Measurements from ENCODE around the gene PRXL2C. TPM values are rescaled to one million over a fixed set of nuclear protein-coding genes. Genes with fewer than 3 reads are reported as not detected.

Gene PRXL2C
- total RNA-seq, 1 experiment from 2014 or later, result 35.4 TPM

- Mint-ChIP-seq H3K27ac (ENCODE audit: unreplicated experiment) (no peak overlapping the region), H3K4me3 (ENCODE audit: unreplicated experiment) (no peak overlapping the region), H3K27me3 (ENCODE audit: insufficient read depth, unreplicated experiment) (no peaks in the 10 kb centered on the region), H3K9me3 (ENCODE audit: unreplicated experiment) (no peaks in the 10 kb centered on the region), H3K36me3 (ENCODE audit: insufficient read depth, unreplicated experiment) (no peaks in the 10 kb centered on the region), H3K4me1 (ENCODE audit: low read depth, unreplicated experiment) (peaks cover 23% of the 10 kb centered on the region)
- peaks cover 14% of the 10 kb centered on the region for H3K4me1 ChIP-seq
- no peaks in the 10 kb centered on the region for H3K27me3 ChIP-seq (replicated peaks; ENCODE audit: control insufficient read depth, insufficient read depth, low read length)
- H3K4me3 ChIP-seq (ENCODE audit: low read depth, low read length), result no peak overlapping the region
- DNase-seq, result no peak
- TF ChIP-seq, protein P1, sequence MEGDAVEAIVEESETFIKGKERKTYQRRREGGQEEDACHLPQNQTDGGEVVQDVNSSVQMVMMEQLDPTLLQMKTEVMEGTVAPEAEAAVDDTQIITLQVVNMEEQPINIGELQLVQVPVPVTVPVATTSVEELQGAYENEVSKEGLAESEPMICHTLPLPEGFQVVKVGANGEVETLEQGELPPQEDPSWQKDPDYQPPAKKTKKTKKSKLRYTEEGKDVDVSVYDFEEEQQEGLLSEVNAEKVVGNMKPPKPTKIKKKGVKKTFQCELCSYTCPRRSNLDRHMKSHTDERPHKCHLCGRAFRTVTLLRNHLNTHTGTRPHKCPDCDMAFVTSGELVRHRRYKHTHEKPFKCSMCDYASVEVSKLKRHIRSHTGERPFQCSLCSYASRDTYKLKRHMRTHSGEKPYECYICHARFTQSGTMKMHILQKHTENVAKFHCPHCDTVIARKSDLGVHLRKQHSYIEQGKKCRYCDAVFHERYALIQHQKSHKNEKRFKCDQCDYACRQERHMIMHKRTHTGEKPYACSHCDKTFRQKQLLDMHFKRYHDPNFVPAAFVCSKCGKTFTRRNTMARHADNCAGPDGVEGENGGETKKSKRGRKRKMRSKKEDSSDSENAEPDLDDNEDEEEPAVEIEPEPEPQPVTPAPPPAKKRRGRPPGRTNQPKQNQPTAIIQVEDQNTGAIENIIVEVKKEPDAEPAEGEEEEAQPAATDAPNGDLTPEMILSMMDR (IDR thresholded peaks at IDR 0.05; ENCODE audit: insufficient read depth in 1 of 2, low read depth in 1 of 2, low read length in 1 of 2, severe bottlenecking in 1 of 2, unreplicated experiment in 1 of 2), result no peak
- no peaks in the 10 kb centered on the region for H3K9me3 ChIP-seq
- ChIA-PET CTCF (interaction anchor here (0.6 to 1.4 kb wide), 2 partner anchors 11 to 1727 kb away, joined by 3 to 8 read pairs; no protein-coding TSS in a partner anchor), POLR2A (no interaction called here)
- intact Hi-C loops (cut with micrococcal nuclease; ENCODE audit: unreplicated experiment), result no loop called here
- no TSS peak for BruUV-seq (replicated peaks)
- H3K36me3 ChIP-seq (ENCODE audit: control insufficient read depth, insufficient read depth, low read length), result no peaks in the 10 kb centered on the region
Measured at GRCh38 chr9:96607971-96608370, 47.1 kb downstream of the PRXL2C start.

GRCh38 chr9:96605328-96605727, 49.8 kb downstream of the PRXL2C start:
- no peaks in the 10 kb centered on the region for H3K9me3 Mint-ChIP-seq (ENCODE audit: unreplicated experiment)
- POLR2A ChIA-PET, result no interaction called here
- intact Hi-C loops (cut with micrococcal nuclease; ENCODE audit: unreplicated experiment), result no loop called here
- H3K36me3 Mint-ChIP-seq (ENCODE audit: insufficient read depth, unreplicated experiment), result no peaks in the 10 kb centered on the region
- Histone ChIP-seq H3K4me1 (no peaks in the 10 kb centered on the region), H3K4me3 (ENCODE audit: low read depth, low read length) (no peak overlapping the region), H3K27me3 (replicated peaks; ENCODE audit: control insufficient read depth, insufficient read depth, low read length) (no peaks in the 10 kb centered on the region), H3K9me3 (no peaks in the 10 kb centered on the region), H3K36me3 (ENCODE audit: control insufficient read depth, insufficient read depth, low read length) (no peaks in the 10 kb centered on the region)
- H3K27ac Mint-ChIP-seq (ENCODE audit: unreplicated experiment), result no peak overlapping the region
- H3K4me3 Mint-ChIP-seq (ENCODE audit: unreplicated experiment), result no peak overlapping the region
- TF ChIP-seq, protein P1 (IDR thresholded peaks at IDR 0.05; ENCODE audit: insufficient read depth in 1 of 2, low read depth in 1 of 2, low read length in 1 of 2, severe bottlenecking in 1 of 2, unreplicated experiment in 1 of 2), result no peak
- CTCF ChIA-PET, result no interaction called here
- BruUV-seq (replicated peaks), result no TSS peak
- H3K27me3 Mint-ChIP-seq (ENCODE audit: insufficient read depth, unreplicated experiment), result no peaks in the 10 kb centered on the region
- H3K4me1 Mint-ChIP-seq (ENCODE audit: low read depth, unreplicated experiment), result no peaks in the 10 kb centered on the region
- DNase-seq, result no peak

DNA sequence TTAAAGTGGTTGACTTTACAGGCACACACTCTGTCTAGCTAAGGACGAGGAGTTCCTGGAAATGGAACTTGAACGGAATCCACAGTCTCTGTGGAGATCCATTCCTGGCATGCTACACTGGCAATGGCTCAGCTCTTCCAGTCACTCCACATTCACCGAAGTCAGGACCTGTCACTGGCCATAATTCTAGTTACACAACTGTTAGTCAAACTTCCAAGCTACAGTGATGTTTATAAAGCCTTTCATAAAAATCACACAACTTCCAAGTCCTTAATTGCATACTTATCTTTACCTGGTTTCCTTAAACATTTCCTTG, 51.2 kb downstream of the PRXL2C start:
- Histone ChIP-seq H3K36me3 (ENCODE audit: control insufficient read depth, insufficient read depth, low read length) (no peaks in the 10 kb centered on the region), H3K4me1 (no peaks in the 10 kb centered on the region), H3K27me3 (replicated peaks; ENCODE audit: control insufficient read depth, insufficient read depth, low read length) (no peaks in the 10 kb centered on the region), H3K9me3 (no peaks in the 10 kb centered on the region), H3K4me3 (ENCODE audit: low read depth, low read length) (no peak overlapping the region)
- Mint-ChIP-seq H3K4me1 (ENCODE audit: low read depth, unreplicated experiment) (no peaks in the 10 kb centered on the region), H3K27ac (ENCODE audit: unreplicated experiment) (no peak overlapping the region), H3K4me3 (ENCODE audit: unreplicated experiment) (no peak overlapping the region), H3K9me3 (ENCODE audit: unreplicated experiment) (no peaks in the 10 kb centered on the region), H3K36me3 (ENCODE audit: insufficient read depth, unreplicated experiment) (no peaks in the 10 kb centered on the region), H3K27me3 (ENCODE audit: insufficient read depth, unreplicated experiment) (no peaks in the 10 kb centered on the region)
- no TSS peak for BruUV-seq (replicated peaks)
- TF ChIP-seq, protein P1 (IDR thresholded peaks at IDR 0.05; ENCODE audit: insufficient read depth in 1 of 2, low read depth in 1 of 2, low read length in 1 of 2, severe bottlenecking in 1 of 2, unreplicated experiment in 1 of 2), result no peak
- intact Hi-C loops (cut with micrococcal nuclease; ENCODE audit: unreplicated experiment), result no loop called here
- POLR2A ChIA-PET, result no interaction called here
- CTCF ChIA-PET, result no interaction called here
- DNase-seq, result no peak

Data from Caco-2 (cell line).